Nephron progenitor cell (in vitro differentiated cells): ENCODE measurements around the gene ETV3.
"Not testable (repeated sequence)": the region's sequence is repeated elsewhere in the genome, so short reads cannot be mapped to it uniquely, and the experiment has no call there.

ENCODE experiments used
- DNase-seq: peaks from one replicate; pipeline ENCODE4 v3.0.0; 2021
- H3K27ac Mint-ChIP-seq: 2 replicates; pipeline ENCODE4 v1.8.0; 2021; ENCODE audit warnings: mild to moderate bottlenecking, moderate library complexity, mixed read lengths
- H3K27me3 Mint-ChIP-seq: 2 replicates; pipeline ENCODE4 v1.8.0; 2021; ENCODE audit warnings: mild to moderate bottlenecking, low read depth, mixed read lengths; ENCODE audit not compliant: poor library complexity
- H3K36me3 Mint-ChIP-seq: 2 replicates; pipeline ENCODE4 v1.8.0; 2021; ENCODE audit warnings: low read depth, mixed read lengths
- H3K4me1 Mint-ChIP-seq: 2 replicates; pipeline ENCODE4 v1.8.0; 2021; ENCODE audit warnings: mixed read lengths
- H3K4me3 Mint-ChIP-seq: 2 replicates; pipeline ENCODE4 v1.8.0; 2021; ENCODE audit warnings: mild to moderate bottlenecking, moderate library complexity, mixed read lengths
- H3K9me3 Mint-ChIP-seq: 2 replicates; pipeline ENCODE4 v1.8.0; 2021; ENCODE audit warnings: mild to moderate bottlenecking, moderate library complexity, mixed read lengths
- CTCF ChIP-seq: fragments of 200-600 bp; sonication (generic); IDR thresholded peaks from 2 replicates; pipeline ENCODE4 v1.5.0; 2021; ENCODE audit warnings: antibody characterized with exemption

The ETV3 gene

GRCh38 chr1:157171903-157172503, 33.8 kb upstream of the ETV3 start:
- H3K27ac Mint-ChIP-seq, H3K36me3 Mint-ChIP-seq, H3K4me3 Mint-ChIP-seq, H3K9me3 Mint-ChIP-seq: not testable (repeated sequence)
- Mint-ChIP-seq H3K27me3 (peaks cover 14% of the 10 kb centered on the region), H3K4me1 (peaks cover 26% of the 10 kb centered on the region)
- TF ChIP-seq CTCF: peak; percentile 31
- DNase-seq: peak; percentile 46

DNA sequence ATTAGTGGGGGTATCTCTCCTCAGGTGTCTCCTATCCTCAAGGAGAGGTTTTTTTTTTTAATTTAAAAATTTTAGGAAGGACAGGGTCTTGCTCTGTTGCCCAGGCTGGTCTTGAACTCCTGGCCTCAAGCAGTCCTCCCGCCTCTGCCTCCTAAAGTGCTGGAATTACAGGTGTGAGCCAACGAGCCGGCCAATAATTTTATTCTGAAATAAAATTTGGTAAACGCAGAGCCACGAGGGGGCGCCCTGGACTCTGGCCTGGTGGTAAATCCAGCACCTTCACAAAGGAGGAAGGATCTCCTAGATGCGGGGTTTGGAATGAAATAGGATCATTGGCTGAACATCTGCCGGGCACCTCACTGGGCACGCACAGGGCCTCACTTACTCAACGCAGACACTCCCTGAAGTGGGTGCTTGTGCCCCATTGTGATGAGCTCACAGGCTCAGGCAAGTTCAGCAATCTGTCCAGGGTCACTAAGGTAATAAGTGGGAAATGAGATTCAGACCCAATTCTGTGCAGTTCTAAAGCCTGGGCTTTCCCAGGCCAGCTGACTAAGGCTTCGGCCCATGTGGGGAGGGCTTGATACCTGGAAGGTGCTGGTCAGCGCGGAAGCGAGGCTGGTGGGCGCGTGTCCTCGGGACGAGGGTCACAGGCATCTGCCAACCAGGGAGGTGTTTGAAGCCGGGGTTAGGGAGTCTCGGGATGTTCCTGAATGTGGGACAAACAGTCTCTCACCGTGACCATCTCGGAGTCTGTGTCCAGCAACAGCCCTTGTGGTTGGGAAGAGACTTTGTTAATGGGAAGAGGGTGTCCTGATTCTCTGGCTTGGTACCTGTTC, 32.7 kb upstream of the ETV3 start:
- no peaks in the 10 kb centered on the region for H3K36me3 Mint-ChIP-seq
- H3K4me1 Mint-ChIP-seq: peaks cover 15% of the 10 kb centered on the region
- H3K27ac Mint-ChIP-seq: peak overlapping the region; percentile 25
- TF ChIP-seq CTCF: peak; percentile 56
- no peaks in the 10 kb centered on the region for H3K9me3 Mint-ChIP-seq
- no peak overlapping the region for H3K4me3 Mint-ChIP-seq
- peak; percentile 76 for DNase-seq
- H3K27me3 Mint-ChIP-seq: peaks cover 14% of the 10 kb centered on the region

DNA sequence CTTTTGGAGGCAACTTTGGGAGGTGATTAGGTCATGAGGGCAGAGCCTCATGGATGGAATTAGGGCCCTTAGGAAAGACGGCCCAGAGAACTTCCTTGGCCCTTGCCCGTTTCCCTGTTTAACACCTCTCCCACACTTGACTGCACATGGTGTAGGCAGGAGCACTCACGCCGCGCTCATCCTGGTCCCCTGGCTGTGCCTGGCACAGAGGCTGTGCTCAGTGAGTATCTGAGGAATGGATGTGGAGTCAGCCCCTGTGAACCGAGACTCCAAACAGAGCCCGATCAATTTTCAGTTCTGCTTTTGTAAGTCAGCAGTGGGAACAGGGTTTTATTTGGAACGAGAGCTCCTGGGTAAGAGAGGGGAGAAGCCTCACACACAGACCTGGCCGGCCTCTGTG, 29.8 kb upstream of the ETV3 start:
- Mint-ChIP-seq H3K27me3 (peaks cover 11% of the 10 kb centered on the region), H3K27ac (no peak overlapping the region), H3K4me3 (no peak overlapping the region), H3K9me3 (no peaks in the 10 kb centered on the region), H3K4me1 (peaks cover 31% of the 10 kb centered on the region), H3K36me3 (no peaks in the 10 kb centered on the region)
- no peak for TF ChIP-seq CTCF
- no peak for DNase-seq

- Mint-ChIP-seq H3K27me3 (peaks cover 11% of the 10 kb centered on the region), H3K36me3 (no peaks in the 10 kb centered on the region), H3K4me1 (peaks cover 31% of the 10 kb centered on the region), H3K4me3 (no peak overlapping the region), H3K9me3 (no peaks in the 10 kb centered on the region), H3K27ac (no peak overlapping the region)
- no peak for TF ChIP-seq CTCF
- no peak for DNase-seq
Observed at GRCh38 chr1:157167437-157167836, 29.2 kb upstream of the ETV3 start.

DNA sequence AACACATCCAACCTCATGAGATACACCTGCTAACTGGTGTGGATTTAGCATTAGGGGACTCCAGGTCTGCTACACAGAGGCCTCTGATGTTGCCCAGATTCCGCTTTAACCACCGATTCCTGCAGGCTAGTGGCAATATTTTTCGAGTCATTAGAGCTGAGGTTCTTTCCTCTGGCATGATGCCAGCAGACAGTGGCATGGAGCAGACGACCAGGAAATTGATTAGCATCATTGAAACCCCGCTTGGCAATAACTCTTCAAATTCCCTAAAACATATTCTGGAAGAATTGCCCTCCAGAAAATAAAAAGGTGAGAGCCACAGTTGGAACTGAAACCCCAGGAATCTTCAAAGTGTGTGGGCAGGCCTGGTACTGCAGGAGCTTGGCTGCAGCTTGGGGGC, 28.4 kb upstream of the ETV3 start:
- no peak overlapping the region for H3K4me3 Mint-ChIP-seq
- peaks cover 31% of the 10 kb centered on the region for H3K4me1 Mint-ChIP-seq
- no peak overlapping the region for H3K27ac Mint-ChIP-seq
- H3K9me3 Mint-ChIP-seq: no peaks in the 10 kb centered on the region
- DNase-seq: no peak
- no peak for TF ChIP-seq CTCF
- peaks cover 10% of the 10 kb centered on the region for H3K27me3 Mint-ChIP-seq
- no peaks in the 10 kb centered on the region for H3K36me3 Mint-ChIP-seq
